Parietal lobe (tissue), 1 donor: ENCODE data around the gene CD248. TPM values are rescaled to one million over a fixed set of nuclear protein-coding genes. Genes with fewer than 3 reads are reported as not detected.

ENCODE experiments used
- total RNA-seq: library from RNA; depleted of rRNA; stranded (reverse); fragments of >200 nt; gene quantifications from one replicate; pipeline ENCODE4 v1.2.3, GENCODE V29; 2014

CD248 gene, protein sequence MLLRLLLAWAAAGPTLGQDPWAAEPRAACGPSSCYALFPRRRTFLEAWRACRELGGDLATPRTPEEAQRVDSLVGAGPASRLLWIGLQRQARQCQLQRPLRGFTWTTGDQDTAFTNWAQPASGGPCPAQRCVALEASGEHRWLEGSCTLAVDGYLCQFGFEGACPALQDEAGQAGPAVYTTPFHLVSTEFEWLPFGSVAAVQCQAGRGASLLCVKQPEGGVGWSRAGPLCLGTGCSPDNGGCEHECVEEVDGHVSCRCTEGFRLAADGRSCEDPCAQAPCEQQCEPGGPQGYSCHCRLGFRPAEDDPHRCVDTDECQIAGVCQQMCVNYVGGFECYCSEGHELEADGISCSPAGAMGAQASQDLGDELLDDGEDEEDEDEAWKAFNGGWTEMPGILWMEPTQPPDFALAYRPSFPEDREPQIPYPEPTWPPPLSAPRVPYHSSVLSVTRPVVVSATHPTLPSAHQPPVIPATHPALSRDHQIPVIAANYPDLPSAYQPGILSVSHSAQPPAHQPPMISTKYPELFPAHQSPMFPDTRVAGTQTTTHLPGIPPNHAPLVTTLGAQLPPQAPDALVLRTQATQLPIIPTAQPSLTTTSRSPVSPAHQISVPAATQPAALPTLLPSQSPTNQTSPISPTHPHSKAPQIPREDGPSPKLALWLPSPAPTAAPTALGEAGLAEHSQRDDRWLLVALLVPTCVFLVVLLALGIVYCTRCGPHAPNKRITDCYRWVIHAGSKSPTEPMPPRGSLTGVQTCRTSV
- 1.3 TPM for total RNA-seq

DNA sequence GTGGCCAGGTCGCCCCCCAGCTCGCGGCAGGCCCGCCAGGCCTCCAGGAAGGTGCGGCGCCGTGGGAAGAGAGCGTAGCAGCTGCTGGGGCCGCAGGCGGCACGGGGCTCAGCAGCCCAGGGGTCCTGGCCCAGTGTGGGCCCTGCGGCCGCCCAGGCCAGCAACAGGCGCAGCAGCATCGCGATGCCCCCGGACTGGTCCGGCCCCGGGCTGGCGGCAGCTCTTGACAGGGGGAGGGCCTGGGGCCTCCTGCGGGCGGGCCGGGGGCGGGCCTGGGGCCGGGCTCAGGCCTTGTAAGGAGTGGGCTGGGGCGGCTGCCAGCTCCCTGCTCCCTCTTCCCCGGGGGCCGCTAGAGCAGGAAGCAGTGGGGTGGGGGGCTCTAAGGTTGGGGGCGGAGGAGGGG is at the start of gene CD248:
TSS of gene CD248 (minus strand) at position 196 of the 403 bp plus-strand sequence. CDS start at position 179, 17 bp downstream.

DNA sequence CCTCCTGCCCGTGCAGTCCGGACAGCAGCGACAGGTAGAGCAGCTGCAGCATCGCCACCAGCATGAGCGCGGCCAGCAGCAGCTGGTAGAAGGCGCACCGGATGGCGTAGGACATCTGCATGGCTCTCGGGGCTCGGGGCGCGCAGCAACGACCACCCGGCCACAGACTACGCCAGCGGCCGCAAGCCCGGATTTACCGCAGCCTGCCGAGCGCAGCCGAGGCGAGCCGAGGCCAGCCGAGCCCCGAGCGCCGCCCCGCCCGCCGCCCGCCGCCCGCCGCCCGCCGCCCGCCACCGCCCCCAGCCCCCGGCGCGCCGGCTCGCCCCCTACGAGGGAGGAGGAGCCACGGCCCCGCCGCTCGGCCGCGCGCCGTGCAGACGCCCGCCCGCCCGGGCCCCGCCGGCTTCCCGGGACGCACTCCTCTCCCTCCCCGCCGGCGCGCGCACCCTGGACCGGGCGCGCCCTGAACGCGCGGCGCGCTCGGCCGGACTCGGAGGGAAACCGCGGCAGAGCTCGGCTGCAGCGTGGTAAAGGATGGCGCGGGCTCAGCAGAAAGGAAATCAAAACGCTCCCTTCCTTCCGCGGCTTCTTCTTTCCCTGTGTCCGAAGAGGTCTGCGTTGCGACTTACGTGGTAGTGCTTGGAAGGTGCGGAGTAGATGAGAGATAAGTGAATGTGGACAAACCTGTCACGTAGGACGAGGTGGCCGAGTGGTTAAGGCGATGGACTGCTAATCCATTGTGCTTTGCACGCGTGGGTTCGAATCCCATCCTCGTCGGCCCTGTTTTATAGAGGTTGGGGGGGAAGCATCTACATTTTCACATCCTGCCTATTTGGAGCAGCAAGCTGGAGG is 30.8 kb upstream of the CD248 start, which contains the start of gene B4GAT1:
TSS of gene B4GAT1 (minus strand) at position 205 of the 852 bp plus-strand sequence. CDS start at position 121, 84 bp downstream.

DNA sequence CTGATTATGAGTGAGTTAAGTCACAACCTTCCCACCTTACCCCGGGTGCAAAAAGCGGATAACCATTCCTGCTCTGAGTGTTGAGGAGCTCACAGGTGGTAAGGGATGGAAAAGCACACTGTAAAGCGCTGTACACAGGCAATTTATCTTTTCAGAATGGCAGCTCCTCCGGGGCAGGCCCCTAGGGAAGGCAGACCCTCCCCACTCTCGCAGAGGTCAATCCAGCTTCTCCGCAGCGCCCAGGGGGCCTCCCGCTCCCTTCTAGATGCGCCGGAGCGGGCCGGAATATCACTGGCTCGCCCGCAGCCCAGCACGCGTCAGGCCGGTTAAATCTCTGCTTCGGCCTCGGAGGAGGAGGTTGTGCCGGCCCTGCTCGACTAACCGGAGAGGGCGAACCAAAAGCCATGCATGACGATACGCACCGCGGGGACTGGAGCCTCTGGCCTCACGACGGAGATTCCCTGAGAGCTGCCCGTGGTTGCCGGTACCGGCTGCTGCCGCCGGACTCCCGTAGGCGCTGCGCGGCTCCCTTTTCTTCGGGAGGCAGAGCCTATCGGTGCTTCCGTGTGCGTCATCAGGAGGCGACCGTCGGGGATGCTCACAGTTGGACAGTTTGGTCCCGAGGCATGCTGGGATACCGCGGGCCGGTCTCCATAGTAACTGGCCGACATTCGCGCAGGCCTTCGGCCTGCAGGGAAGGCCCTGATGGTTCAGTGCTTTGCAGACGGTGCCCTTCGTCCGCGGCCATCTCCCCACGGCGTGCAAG is 27.9 kb upstream of the CD248 start, which contains the start of gene BRMS1:
TSS of gene BRMS1 (minus strand) at position 555 of the 766 bp plus-strand sequence. CDS start 2,870 bp downstream, outside the sequence.

DNA sequence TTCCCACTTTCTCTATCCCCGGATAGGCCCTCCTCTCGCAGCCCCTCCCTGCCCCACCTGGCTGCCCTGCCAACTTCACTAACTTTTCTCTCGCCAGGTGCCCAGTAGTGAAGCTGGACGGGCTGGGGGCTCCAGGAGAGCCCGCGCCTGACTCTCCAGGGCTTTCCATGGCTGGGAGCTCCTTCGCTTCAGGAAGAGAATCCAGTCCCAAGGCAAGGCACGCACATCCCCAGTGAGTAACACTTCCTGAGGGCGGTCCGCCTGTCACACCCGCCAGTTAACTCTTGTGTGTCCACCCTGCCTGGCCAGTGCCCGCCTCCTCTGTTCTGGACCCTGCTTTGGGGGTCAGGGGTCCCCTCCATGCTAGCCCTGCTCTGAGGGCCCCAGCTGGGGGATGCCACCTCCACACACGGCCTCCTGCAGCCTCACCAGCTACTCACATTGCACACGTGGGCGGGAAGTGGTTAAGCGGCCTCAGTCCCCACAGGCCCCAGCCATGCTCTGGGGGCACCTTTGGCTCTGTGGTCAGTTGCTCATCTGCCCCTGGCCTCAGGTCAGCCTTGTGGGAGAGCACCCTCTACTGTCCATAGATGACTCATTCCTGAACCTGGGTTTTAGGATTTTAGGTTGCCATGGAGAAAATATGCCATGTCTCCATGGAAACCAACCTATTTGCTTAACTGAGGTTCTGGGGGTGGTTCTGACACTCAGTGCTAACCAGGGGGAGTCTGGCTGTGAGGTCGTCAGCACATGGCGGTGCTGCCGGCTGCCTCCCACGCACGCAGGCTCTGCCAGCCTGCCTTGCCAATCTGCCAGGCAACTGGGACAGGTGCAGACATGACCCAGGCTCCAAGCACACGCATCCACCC is 19.6 kb upstream of the CD248 start, which contains the start of gene RIN1:
TSS of gene RIN1 (minus strand) at position 201 of the 869 bp plus-strand sequence. CDS start at position 169, 32 bp downstream.

DNA sequence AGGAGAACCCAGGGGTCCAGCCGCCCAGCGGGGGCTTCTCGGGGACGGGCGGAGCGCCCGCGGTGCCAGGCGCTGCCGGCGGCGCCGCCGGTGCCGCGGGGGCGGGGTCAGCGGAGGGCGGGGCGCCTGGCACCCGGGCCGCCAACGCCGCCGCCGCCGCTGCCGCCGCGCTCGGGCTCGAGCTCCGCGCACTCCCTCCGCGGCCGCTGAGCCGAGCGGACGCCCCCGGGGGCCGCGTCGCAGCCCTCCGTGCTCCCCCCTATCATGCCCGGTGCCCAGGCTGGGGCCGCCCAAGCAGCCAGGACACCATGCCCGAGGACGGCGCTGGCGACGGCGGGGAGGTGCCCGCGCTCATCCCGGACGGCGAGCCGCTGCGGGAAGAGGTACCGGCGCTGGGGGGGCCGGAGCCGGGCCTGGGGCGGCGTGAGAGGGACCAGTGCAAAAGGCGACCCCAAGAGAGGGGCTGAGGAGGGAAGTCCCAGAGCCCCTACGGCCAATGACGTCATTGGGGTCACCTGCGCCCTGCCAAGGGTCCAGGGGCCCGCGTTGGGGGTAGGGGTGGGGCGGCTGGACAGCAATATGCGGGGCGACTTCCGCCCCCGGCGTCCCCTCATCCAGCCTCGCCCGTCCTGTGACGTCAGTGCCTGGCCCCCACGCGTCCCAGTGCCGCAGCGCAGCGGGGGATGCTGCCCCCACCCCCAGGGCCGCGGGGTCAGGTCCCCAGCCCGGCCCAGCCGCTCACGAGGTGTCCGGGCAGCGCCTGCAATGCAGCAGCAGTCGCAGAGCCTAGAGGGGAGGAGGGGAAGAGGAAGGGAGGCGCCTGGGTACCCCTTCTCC is 24.9 kb downstream of the CD248 start, which contains the start of gene TMEM151A:
TSS of gene TMEM151A (plus strand) at position 189 of the 837 bp plus-strand sequence. CDS start at position 309, 120 bp downstream.

DNA sequence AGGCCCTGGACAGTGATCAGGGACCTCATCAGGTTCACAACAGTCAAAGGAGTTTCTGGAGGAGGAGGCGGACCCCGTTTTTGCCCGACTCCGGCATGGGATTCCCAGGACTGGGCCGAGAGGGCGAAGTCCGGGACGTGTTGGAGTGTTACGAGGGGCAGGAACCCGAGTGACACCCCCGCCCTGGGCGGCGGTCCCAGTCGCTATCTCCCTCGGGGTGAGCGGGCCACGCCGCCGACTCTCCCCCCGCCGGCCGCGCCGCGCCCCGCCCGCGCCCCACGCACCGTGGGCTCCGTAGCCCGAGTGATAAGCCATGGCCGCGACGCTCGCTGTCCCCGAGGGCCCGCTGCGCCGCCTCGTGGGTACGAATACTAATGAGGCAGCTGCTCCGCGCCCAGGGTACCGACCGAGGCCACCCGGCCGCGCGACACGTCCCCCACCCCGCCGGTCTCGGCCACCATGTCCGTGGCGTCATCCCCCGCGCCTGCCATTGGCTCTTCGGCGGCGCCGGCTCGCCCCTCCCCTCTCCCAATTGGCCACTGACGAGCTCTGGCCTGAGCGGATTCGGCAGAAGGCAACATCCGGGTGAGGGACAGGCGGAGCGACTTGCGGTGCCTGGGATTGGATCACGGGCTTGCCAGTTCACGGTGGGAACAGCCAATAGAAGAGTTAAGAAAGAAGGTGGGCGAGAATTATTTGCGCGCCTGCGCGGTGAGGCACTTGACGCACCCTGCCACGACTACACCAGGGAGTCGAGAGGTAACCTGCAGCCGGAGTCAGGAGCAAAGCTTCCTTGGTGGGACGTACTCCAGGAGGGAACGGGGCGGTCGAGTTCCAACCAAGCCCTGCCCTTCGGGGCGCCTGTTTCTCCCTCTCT is 27.9 kb downstream of the CD248 start, which contains the start of gene YIF1A:
TSS of gene YIF1A (minus strand) at position 473 of the 877 bp plus-strand sequence. CDS start at position 315, 158 bp downstream.

DNA sequence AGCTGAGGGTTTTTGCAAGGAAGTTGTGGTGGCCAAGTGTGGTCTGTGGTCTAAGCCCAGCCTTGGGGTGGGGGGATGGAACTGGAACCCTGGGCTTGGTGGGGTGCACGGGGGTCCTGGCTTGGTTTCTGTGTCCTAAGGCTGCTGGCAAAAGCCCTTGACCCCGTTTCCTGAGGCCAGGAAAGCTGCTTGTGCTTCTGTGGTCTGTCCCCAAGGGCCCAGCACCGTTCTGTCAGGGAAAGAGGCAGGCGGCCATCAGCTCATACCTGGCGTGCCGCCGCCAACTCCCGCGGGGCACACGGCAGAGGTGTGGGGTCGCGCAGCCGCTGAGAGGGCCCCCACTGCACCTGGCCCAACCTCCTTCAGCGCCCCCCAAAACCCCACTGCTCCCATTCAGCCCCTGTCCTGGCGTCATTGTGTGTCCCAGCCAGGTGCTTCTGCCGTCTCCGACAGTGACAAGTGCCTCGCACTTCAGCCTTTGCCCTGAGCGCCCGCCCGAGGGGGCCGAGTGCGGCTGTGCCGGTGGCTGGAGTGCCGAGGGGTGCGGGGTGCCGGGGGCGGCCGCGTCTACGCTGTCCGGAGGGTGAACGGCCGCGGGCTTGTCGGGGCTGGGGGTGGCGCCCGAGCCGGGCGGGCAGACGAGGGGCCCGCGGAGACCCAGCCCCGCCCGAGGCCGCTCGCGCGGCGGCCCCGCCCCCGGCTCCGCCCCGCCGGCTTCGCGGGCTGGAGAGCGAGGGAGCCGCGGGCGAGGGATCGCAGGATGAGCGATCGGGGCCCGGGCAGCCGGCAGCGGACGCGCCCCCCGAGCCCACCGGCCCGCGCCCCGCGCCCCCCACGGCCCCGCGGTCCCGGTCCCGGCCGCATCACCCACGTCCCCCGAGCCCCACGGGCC is 39.1 kb downstream of the CD248 start, which contains the start of gene CNIH2:
TSS of gene CNIH2 (plus strand) at position 705 of the 892 bp plus-strand sequence. CDS start 282 bp downstream, outside the sequence.

DNA sequence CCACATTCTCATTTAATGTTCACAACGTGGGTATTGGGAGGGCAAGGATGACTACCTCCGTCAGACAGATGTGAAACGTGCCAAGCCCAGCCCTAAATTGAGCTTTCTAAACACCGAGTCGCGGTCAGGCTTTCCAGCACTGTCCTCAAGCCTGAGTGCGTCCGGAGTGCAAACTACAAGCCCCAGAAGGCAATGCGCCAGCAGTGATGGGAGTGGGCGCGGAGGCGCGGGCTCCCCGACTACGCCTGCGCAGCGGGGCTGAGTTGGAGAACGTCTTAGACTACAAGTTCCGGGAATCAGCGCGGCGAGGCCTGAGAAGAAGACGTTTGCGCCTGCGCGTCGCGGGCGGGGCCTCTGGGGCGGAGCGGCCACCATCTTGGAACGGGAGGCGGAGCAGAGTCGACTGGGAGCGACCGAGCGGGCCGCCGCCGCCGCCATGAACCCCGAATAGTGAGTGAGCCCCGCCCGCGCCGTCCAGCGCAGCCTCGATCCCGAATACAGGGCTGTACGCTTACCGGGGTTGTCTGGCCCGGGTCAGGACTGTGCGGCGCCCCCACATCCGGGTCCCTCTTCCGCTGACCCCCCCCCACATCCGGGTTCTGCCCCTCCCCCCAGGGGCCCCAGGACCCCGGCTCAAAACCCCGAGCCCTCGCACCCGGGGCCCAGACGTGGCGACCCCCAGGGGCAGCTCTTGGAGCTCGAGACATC is 48.4 kb downstream of the CD248 start, which contains the start of gene RAB1B:
TSS of gene RAB1B (plus strand) at position 396 of the 708 bp plus-strand sequence. CDS start at position 437, 41 bp downstream.

Other genes starting within 250 kb of the CD248 start
- gene PACS1, start 246.8 kb downstream of the CD248 start, total RNA-seq = 101 TPM
- 56.7 TPM for gene KLC2, start 59.3 kb downstream of the CD248 start, total RNA-seq
- gene RAB1B, start 48.4 kb downstream of the CD248 start, total RNA-seq = 41.0 TPM
- gene CNIH2, start 38.9 kb downstream of the CD248 start, total RNA-seq = 79.2 TPM
- 28.8 TPM for gene YIF1A, start 27.9 kb downstream of the CD248 start, total RNA-seq
- 9.7 TPM for gene TMEM151A, start 25.1 kb downstream of the CD248 start, total RNA-seq
- 0.94 TPM for gene RIN1, start 19.4 kb upstream of the CD248 start, total RNA-seq
- gene BRMS1, start 28.1 kb upstream of the CD248 start, total RNA-seq = 13.8 TPM
- 60.4 TPM for gene B4GAT1, start 30.6 kb upstream of the CD248 start, total RNA-seq
- 4.4 TPM for gene SLC29A2, start 54.7 kb upstream of the CD248 start, total RNA-seq
- 2.2 TPM for gene NPAS4, start 104.0 kb upstream of the CD248 start, total RNA-seq
- gene MRPL11, start 121.8 kb upstream of the CD248 start, total RNA-seq = 11.6 TPM
- 24.7 TPM for gene PELI3, start 149.9 kb upstream of the CD248 start, total RNA-seq
- gene DPP3, start 163.4 kb upstream of the CD248 start, total RNA-seq = 40.4 TPM
- gene BBS1, start 193.6 kb upstream of the CD248 start, total RNA-seq = 107 TPM
- gene ZDHHC24, start 229.0 kb upstream of the CD248 start, total RNA-seq = 5.9 TPM
- gene ACTN3, start 229.9 kb upstream of the CD248 start, total RNA-seq = not detected